Measurements from ENCODE around the gene DENND4A. TPM values are rescaled to one million over a fixed set of nuclear protein-coding genes. Genes with fewer than 3 reads are reported as not detected.

The DENND4A gene
- total RNA-seq, 4 donors from 2014 or later: 27.1 to 75.3 (median 52.8) TPM

DNA sequence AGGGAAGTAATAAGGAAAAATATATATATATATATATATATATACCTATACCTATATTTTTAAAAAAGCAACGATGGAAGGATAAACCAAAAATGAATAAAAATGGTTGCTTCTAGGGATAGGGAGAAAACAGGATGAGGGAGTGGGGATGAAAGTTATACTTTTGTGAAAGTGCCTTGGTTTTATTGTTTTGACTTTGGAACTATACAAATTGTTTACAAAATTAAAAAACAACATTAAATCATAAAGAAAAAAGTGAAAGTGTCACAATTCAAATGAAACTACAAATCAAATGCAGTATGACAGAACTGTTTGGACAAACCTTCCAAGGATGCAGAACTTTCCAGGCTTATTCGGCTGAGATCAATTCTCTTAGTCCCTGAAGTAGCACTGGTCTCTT is 116.0 kb downstream of the DENND4A start:
- Histone ChIP-seq H3K4me3 (no peak overlapping the region), H3K27ac (no peak overlapping the region)
- intact Hi-C loops (cut with DNase I; ENCODE audit: low total_unique reads): no loop called here

DNA sequence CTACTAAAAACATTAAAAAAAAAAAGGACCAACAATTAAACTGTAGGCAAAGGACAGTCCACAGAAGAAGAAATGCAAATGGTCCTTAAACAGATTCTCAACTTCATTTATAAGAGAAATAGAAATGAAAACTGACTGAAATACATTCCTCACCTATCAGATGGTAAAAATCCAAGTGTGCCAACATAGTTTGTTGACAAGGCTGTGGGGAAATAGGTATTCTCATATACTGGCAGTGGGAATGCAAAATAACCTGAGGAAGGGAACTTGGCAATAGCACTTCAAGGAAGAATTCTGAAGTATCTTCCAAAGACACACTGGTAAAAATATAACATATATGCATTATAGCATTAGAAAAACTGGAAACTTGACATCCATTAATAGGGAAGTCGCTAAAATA is 116.5 kb downstream of the DENND4A start:
- no peak for DNase-seq
- no peaks in the 10 kb centered on the region for H3K36me3 ChIP-seq
- TF ChIP-seq, protein P1, sequence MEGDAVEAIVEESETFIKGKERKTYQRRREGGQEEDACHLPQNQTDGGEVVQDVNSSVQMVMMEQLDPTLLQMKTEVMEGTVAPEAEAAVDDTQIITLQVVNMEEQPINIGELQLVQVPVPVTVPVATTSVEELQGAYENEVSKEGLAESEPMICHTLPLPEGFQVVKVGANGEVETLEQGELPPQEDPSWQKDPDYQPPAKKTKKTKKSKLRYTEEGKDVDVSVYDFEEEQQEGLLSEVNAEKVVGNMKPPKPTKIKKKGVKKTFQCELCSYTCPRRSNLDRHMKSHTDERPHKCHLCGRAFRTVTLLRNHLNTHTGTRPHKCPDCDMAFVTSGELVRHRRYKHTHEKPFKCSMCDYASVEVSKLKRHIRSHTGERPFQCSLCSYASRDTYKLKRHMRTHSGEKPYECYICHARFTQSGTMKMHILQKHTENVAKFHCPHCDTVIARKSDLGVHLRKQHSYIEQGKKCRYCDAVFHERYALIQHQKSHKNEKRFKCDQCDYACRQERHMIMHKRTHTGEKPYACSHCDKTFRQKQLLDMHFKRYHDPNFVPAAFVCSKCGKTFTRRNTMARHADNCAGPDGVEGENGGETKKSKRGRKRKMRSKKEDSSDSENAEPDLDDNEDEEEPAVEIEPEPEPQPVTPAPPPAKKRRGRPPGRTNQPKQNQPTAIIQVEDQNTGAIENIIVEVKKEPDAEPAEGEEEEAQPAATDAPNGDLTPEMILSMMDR (IDR thresholded peaks at IDR 0.05): no peak
- TF ChIP-seq POLR2A (IDR thresholded peaks at IDR 0.05): no peak
- H3K4me1 ChIP-seq: no peaks in the 10 kb centered on the region
- no peak overlapping the region for H3K27ac ChIP-seq
- H3K4me3 ChIP-seq: no peak overlapping the region
- H3K27me3 ChIP-seq: no peaks in the 10 kb centered on the region
- H3K9me3 ChIP-seq: no peaks in the 10 kb centered on the region
- intact Hi-C loops (cut with DNase I; ENCODE audit: low total_unique reads): no loop called here

More for the DNA sequence above, 116.0 kb downstream of the DENND4A start:
- no peaks in the 10 kb centered on the region for H3K36me3 ChIP-seq
- no peak for DNase-seq
- H3K27me3 ChIP-seq: no peaks in the 10 kb centered on the region
- no peaks in the 10 kb centered on the region for H3K9me3 ChIP-seq
- no peaks in the 10 kb centered on the region for H3K4me1 ChIP-seq
- no peak for TF ChIP-seq POLR2A (IDR thresholded peaks at IDR 0.05)
- TF ChIP-seq, protein P1 (IDR thresholded peaks at IDR 0.05): no peak

DNA sequence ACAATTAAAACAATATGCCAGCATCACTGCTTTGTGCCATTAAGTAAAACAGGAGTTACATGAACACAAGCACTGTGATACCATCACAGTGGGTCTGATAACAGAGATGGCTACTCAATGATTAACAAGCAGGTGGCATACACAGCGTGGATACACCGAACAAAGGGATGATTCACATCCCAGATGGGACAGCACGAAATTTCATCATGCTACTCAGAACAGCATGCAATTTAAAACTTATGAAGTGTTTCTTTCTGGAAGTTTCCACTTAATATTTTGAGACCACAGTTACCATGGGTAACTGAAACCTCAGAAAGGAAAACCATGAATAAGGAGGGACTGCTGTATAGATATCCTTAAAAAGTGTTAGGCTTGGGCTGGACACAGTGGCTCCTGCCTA is 125.8 kb downstream of the DENND4A start:
- no peak overlapping the region for H3K27ac ChIP-seq
- H3K4me3 ChIP-seq: no peak overlapping the region
- no peaks in the 10 kb centered on the region for H3K27me3 ChIP-seq
- no peak for DNase-seq
- H3K36me3 ChIP-seq: no peaks in the 10 kb centered on the region
- TF ChIP-seq, protein P1 (IDR thresholded peaks at IDR 0.05): no peak
- TF ChIP-seq POLR2A (IDR thresholded peaks at IDR 0.05): no peak
- H3K9me3 ChIP-seq: no peaks in the 10 kb centered on the region
- intact Hi-C loops (cut with DNase I; ENCODE audit: low total_unique reads): no loop called here
- no peaks in the 10 kb centered on the region for H3K4me1 ChIP-seq

DNA sequence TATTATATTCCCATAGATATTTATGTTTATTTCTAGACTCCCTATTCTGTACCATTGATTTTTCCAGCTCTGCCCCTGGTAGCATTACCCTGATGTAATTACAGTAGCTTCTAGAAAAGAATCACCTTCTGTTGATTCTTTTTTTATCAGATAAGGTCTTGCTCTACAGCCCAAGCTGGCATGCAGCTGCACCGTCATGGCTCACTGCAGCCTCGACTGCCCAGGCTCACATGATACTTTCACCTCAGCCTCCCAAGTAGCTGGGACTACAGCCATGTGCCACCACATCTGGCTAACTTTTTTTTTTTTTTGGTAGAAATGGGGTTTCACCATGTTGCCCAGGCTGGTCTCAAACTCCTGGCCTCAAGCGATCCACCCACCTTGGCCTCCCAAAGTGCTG is 128.6 kb downstream of the DENND4A start:
- Histone ChIP-seq H3K9me3 (no peaks in the 10 kb centered on the region), H3K27ac (no peak overlapping the region), H3K27me3 (no peaks in the 10 kb centered on the region), H3K36me3 (no peaks in the 10 kb centered on the region), H3K4me1 (no peaks in the 10 kb centered on the region), H3K4me3 (no peak overlapping the region)
- no peak for DNase-seq
- TF ChIP-seq, protein P1 (IDR thresholded peaks at IDR 0.05): no peak
- TF ChIP-seq POLR2A (IDR thresholded peaks at IDR 0.05): no peak
- intact Hi-C loops (cut with DNase I; ENCODE audit: low total_unique reads): no loop called here

DNA sequence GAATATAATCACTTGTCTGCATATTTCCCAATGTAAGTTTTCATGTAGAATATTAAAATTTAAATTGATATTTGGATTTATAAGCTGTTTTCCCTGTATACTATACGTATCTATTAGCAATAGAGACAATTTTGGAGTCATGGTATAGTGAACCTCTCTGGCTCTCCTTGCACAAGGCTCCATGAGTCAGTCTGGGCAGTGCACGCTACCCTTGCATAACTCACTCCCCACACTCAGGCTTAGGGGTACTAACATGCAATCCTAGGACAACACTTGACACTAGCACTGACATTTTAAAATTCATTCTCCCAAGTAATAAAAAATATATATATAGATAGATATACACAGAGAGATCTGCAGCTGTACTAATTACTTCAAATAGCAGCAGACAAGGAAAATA is 131.2 kb downstream of the DENND4A start:
- no peaks in the 10 kb centered on the region for H3K36me3 ChIP-seq
- H3K27me3 ChIP-seq: no peaks in the 10 kb centered on the region
- intact Hi-C loops (cut with DNase I; ENCODE audit: low total_unique reads): no loop called here
- H3K9me3 ChIP-seq: no peaks in the 10 kb centered on the region
- no peak overlapping the region for H3K27ac ChIP-seq
- TF ChIP-seq, protein P1 (IDR thresholded peaks at IDR 0.05): no peak
- TF ChIP-seq POLR2A (IDR thresholded peaks at IDR 0.05): no peak
- no peak for DNase-seq
- no peaks in the 10 kb centered on the region for H3K4me1 ChIP-seq
- H3K4me3 ChIP-seq: no peak overlapping the region

Data from uterus (tissue), 4 donors.